ENCODE measurements around the gene NYNRIN. TPM values are rescaled to one million over a fixed set of nuclear protein-coding genes. Genes with fewer than 3 reads are reported as not detected.

The NYNRIN gene
- total and polyA plus RNA-seq, 2 of the 4 experiments (the other 2 are of a cell fraction) = 2.2 to 5.4 TPM

DNA sequence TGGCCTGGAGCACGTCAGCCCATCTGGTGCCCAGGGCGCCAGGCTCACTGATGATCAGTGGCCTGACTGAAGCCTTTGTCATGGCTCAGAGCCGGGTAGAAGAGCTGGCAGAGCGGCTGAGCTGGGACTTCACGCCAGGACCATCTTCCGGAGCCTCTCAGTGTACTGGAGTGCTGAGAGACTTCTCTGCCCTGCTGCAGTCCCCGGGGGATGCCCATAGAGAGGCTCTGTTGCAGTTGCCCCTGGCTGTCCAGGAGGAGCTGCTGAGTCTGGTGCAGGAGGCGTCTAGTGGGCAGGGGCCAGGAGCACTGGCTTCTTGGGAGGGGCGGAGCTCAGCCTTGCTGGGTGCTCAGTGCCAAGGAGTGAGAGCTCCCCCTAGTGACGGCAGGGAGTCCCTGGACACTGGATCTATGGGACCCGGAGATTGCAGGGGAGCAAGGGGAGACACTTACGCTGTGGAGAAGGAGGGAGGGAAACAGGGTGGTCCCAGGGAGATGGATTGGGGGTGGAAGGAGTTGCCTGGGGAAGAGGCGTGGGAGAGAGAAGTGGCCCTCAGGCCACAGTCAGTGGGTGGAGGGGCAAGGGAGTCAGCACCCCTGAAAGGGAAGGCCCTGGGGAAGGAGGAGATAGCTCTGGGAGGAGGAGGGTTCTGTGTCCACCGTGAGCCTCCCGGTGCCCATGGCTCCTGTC is 32.9 kb downstream of the NYNRIN start (continued):
- TF ChIP-seq, protein P1, sequence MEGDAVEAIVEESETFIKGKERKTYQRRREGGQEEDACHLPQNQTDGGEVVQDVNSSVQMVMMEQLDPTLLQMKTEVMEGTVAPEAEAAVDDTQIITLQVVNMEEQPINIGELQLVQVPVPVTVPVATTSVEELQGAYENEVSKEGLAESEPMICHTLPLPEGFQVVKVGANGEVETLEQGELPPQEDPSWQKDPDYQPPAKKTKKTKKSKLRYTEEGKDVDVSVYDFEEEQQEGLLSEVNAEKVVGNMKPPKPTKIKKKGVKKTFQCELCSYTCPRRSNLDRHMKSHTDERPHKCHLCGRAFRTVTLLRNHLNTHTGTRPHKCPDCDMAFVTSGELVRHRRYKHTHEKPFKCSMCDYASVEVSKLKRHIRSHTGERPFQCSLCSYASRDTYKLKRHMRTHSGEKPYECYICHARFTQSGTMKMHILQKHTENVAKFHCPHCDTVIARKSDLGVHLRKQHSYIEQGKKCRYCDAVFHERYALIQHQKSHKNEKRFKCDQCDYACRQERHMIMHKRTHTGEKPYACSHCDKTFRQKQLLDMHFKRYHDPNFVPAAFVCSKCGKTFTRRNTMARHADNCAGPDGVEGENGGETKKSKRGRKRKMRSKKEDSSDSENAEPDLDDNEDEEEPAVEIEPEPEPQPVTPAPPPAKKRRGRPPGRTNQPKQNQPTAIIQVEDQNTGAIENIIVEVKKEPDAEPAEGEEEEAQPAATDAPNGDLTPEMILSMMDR (conservative IDR thresholded peaks at IDR 0.05; ENCODE audit: low read depth, low read length) = peak; percentile 98
- TF ChIP-seq MXI1 (IDR thresholded peaks at IDR 0.05; ENCODE audit: borderline replicate concordance, low read depth, low read length) (peak; percentile 62; the same call in 1 of the 2 replicates), MAZ (IDR thresholded peaks at IDR 0.05; ENCODE audit: borderline replicate concordance, low read depth, low read length) (peak; percentile 93)

All from IMR-90 (cell line).